ENCODE measurements around the gene CENPO.

The CENPO gene

DNA sequence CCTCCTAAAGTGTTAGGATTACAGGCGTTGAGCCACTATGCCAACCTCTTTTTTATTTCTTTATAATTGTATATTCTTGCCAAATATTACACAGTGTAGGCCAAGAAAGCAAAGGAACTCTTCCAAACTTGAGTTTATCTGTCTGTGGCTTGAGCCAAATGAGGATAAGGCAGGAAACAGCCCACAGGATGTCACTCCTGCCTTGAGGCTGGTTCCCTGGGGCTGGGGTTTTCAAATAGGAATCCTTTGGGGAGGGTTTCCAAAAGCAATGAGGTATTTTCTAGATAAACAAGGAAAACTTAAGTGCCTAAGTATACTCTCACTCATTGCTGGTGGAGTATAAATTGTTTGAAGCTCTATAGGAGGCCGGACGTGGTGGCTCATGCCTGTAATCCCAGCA lies 70.4 kb downstream of the CENPO start:
- no peak for DNase-seq (ENCODE audit: low read depth)

GRCh38 chr2:24866946-24867345 lies 73.7 kb downstream of the CENPO start:
- no peak for DNase-seq (ENCODE audit: low read depth)

DNA sequence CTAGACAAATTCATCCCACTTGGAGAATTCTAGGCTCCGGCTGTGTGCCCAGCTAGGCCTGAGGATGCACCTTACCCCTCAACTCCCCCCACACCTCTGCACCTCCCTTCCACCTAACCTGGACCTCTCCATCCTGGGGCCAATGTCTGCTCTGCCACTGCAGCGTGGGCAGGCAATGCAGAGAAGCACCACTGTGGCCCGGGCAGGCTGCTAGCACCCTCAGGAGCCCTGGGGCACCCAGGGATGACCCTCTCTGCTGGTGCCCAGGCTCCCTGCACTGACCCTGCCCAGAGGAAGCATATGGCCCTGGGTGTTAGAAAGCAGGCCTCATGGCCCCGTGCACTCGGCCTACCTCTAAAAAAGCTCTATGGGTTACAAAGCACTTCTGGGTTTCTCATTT lies 77.2 kb downstream of the CENPO start:
- no peak for DNase-seq (ENCODE audit: low read depth)

- DNase-seq (ENCODE audit: low read depth) = no peak
Observed at GRCh38 chr2:24870891-24871705, 77.9 kb downstream of the CENPO start.

- no peak for DNase-seq (ENCODE audit: low read depth)
Observed at GRCh38 chr2:24871852-24872333, 78.7 kb downstream of the CENPO start.
